Measurements from ENCODE around the gene IFNGR2. TPM values are rescaled to one million over a fixed set of nuclear protein-coding genes. Genes with fewer than 3 reads are reported as not detected.

The IFNGR2 gene
- total and polyA plus RNA-seq, 2 of the 13 experiments (the other 11 are each of a cell fraction or from before 2014, with no cell fraction given), result 61.3 to 117 TPM

DNA sequence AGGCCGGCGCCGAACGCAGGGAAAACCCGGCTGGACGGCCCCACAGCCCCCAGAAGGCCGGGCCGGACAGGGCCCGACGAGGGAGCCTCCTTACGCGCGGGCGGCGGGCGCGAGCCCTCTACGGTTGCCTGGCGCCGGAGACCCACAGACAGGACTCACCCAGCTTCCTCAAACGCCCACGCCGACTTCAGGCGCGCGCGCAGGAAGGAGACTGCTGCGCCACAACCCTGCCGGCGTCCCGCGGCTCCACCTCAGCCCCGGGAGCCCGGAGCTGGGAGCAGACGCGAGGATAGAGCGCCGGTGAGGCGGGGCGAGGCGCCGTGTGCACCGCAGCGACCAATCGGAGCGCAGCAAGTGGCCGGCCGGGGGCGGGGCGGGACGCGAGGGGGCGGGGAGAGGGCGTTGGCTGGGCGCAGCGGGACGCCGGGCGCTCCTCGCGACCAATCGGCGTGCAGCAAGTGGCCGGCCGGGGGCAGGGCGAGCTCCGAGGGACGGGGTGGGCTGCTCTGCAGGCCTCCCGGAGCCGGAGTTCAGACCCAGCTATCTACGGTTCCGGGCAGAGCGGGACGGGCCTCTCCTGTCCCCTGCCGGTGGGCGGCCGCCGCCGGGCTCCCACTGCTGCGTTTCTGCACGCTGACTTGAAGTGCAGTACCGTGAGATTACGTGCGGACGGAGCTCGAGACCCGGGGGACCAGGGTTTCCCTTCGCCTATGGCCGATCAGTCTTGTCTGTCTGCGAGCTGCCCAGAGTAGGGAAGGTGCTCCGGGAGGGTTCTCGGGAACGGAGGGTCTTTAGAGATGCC is 76.7 kb downstream of the IFNGR2 start, which contains the start of gene TMEM50B (continued):
- no peak for TF ChIP-seq SNRNP70 (IDR thresholded peaks at IDR 0.05; ENCODE audit: low read depth, low read length)
- no peak for TF ChIP-seq CHD4 (IDR thresholded peaks at IDR 0.05; ENCODE audit: borderline replicate concordance, low read length)
- no peak for TF ChIP-seq MED13 (CRISPR knock-in tag; IDR thresholded peaks at IDR 0.05)
- no peak for TF ChIP-seq TBX3 (IDR thresholded peaks at IDR 0.05; ENCODE audit: borderline replicate concordance)
- TF ChIP-seq ZBTB3 (CRISPR knock-in tag; IDR thresholded peaks at IDR 0.05; ENCODE audit: borderline replicate concordance, low read depth), result no peak
- TF ChIP-seq SIX1 (CRISPR knock-in tag; IDR thresholded peaks at IDR 0.05; ENCODE audit: borderline replicate concordance), result no peak
- TF ChIP-seq MTA3 (CRISPR knock-in tag; IDR thresholded peaks at IDR 0.05), result no peak
- TF ChIP-seq PRMT3 (CRISPR knock-in tag; IDR thresholded peaks at IDR 0.05; ENCODE audit: borderline replicate concordance, low read depth), result no peak
- TF ChIP-seq ZMYM4 (CRISPR knock-in tag; IDR thresholded peaks at IDR 0.05), result peak; percentile 75
- TF ChIP-seq, protein P1, sequence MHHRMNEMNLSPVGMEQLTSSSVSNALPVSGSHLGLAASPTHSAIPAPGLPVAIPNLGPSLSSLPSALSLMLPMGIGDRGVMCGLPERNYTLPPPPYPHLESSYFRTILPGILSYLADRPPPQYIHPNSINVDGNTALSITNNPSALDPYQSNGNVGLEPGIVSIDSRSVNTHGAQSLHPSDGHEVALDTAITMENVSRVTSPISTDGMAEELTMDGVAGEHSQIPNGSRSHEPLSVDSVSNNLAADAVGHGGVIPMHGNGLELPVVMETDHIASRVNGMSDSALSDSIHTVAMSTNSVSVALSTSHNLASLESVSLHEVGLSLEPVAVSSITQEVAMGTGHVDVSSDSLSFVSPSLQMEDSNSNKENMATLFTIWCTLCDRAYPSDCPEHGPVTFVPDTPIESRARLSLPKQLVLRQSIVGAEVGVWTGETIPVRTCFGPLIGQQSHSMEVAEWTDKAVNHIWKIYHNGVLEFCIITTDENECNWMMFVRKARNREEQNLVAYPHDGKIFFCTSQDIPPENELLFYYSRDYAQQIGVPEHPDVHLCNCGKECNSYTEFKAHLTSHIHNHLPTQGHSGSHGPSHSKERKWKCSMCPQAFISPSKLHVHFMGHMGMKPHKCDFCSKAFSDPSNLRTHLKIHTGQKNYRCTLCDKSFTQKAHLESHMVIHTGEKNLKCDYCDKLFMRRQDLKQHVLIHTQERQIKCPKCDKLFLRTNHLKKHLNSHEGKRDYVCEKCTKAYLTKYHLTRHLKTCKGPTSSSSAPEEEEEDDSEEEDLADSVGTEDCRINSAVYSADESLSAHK (CRISPR knock-in tag; IDR thresholded peaks at IDR 0.05; ENCODE audit: borderline replicate concordance), result no peak
- TF ChIP-seq, protein P2, sequence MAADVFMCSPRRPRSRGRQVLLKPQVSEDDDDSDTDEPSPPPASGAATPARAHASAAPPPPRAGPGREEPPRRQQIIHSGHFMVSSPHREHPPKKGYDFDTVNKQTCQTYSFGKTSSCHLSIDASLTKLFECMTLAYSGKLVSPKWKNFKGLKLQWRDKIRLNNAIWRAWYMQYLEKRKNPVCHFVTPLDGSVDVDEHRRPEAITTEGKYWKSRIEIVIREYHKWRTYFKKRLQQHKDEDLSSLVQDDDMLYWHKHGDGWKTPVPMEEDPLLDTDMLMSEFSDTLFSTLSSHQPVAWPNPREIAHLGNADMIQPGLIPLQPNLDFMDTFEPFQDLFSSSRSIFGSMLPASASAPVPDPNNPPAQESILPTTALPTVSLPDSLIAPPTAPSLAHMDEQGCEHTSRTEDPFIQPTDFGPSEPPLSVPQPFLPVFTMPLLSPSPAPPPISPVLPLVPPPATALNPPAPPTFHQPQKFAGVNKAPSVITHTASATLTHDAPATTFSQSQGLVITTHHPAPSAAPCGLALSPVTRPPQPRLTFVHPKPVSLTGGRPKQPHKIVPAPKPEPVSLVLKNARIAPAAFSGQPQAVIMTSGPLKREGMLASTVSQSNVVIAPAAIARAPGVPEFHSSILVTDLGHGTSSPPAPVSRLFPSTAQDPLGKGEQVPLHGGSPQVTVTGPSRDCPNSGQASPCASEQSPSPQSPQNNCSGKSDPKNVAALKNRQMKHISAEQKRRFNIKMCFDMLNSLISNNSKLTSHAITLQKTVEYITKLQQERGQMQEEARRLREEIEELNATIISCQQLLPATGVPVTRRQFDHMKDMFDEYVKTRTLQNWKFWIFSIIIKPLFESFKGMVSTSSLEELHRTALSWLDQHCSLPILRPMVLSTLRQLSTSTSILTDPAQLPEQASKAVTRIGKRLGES (CRISPR knock-in tag; IDR thresholded peaks at IDR 0.05; ENCODE audit: borderline replicate concordance), result peak; percentile 29; the same call in 1 of the 2 replicates
- TF ChIP-seq, protein P3, sequence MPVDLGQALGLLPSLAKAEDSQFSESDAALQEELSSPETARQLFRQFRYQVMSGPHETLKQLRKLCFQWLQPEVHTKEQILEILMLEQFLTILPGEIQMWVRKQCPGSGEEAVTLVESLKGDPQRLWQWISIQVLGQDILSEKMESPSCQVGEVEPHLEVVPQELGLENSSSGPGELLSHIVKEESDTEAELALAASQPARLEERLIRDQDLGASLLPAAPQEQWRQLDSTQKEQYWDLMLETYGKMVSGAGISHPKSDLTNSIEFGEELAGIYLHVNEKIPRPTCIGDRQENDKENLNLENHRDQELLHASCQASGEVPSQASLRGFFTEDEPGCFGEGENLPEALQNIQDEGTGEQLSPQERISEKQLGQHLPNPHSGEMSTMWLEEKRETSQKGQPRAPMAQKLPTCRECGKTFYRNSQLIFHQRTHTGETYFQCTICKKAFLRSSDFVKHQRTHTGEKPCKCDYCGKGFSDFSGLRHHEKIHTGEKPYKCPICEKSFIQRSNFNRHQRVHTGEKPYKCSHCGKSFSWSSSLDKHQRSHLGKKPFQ (CRISPR knock-in tag; IDR thresholded peaks at IDR 0.05; ENCODE audit: insufficient replicate concordance), result no peak
- TF ChIP-seq ZSCAN12 (CRISPR knock-in tag; IDR thresholded peaks at IDR 0.05), result peak; percentile 77; the same call in 1 of the 2 replicates
- TF ChIP-seq, protein P4, sequence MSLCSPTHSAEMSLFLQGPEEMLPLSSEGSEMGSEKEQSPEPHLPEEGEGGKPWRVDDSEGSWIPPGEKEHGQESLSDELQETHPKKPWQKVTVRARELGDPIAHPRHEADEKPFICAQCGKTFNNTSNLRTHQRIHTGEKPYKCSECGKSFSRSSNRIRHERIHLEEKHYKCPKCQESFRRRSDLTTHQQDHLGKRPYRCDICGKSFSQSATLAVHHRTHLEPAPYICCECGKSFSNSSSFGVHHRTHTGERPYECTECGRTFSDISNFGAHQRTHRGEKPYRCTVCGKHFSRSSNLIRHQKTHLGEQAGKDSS (CRISPR knock-in tag; IDR thresholded peaks at IDR 0.05; ENCODE audit: borderline replicate concordance, low read depth), result peak; percentile 64; the same call in 1 of the 2 replicates
- peak; percentile 25 for TF ChIP-seq PHF5A (CRISPR knock-in tag; IDR thresholded peaks at IDR 0.05; ENCODE audit: low read depth, unreplicated experiment)
- TF ChIP-seq, protein P5, sequence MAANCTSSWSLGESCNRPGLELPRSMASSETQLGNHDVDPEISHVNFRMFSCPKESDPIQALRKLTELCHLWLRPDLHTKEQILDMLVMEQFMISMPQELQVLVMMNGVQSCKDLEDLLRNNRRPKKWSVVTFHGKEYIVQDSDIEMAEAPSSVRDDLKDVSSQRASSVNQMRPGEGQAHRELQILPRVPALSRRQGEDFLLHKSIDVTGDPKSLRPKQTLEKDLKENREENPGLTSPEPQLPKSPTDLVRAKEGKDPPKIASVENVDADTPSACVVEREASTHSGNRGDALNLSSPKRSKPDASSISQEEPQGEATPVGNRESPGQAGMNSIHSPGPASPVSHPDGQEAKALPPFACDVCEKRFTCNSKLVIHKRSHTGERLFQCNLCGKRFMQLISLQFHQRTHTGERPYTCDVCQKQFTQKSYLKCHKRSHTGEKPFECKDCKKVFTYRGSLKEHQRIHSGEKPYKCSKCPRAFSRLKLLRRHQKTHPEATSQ (CRISPR knock-in tag; IDR thresholded peaks at IDR 0.05; ENCODE audit: borderline replicate concordance), result no peak; the same call in 1 of the 2 replicates
- peak; percentile 9; the same call in 1 of the 2 replicates for TF ChIP-seq ZNF337 (CRISPR knock-in tag; IDR thresholded peaks at IDR 0.05; ENCODE audit: borderline replicate concordance, low read depth)
- peak; percentile 77 for TF ChIP-seq GABPB1 (CRISPR knock-in tag; IDR thresholded peaks at IDR 0.05)
- TF ChIP-seq TAF1 (CRISPR knock-in tag; IDR thresholded peaks at IDR 0.05), result peak; percentile 97

Data from HepG2 (cell line).